Ishikawa (cell line): ENCODE data around the gene CD52.

Experiments
- CEBPB ChIP-seq: IDR thresholded peaks from 2 replicates; pipeline ENCODE4 v1.6.1; 2012
- CREB1 ChIP-seq: IDR thresholded peaks from 2 replicates; pipeline ENCODE4 v1.6.1; 2012; ENCODE audit warnings: low read depth
- EGR1 ChIP-seq: IDR thresholded peaks from 2 replicates; pipeline ENCODE4 v1.6.1; 2012
- EP300 ChIP-seq: IDR thresholded peaks from 2 replicates; pipeline ENCODE4 v1.6.1; 2012; ENCODE audit warnings: borderline replicate concordance
- FOXM1 ChIP-seq: IDR thresholded peaks from 2 replicates; pipeline ENCODE4 v1.6.1; 2012; ENCODE audit warnings: low read depth, borderline replicate concordance
- MAX ChIP-seq: IDR thresholded peaks from 2 replicates; pipeline ENCODE4 v1.6.1; 2012
- NFIC ChIP-seq: IDR thresholded peaks from 2 replicates; pipeline ENCODE4 v1.6.1; 2012
- RAD21 ChIP-seq: IDR thresholded peaks from 2 replicates; pipeline ENCODE4 v1.6.1; 2012; ENCODE audit warnings: low read depth
- REST ChIP-seq: IDR thresholded peaks from 2 replicates; pipeline ENCODE4 v1.6.1; 2012; ENCODE audit warnings: low read depth, mild to moderate bottlenecking
- TAF1 ChIP-seq: IDR thresholded peaks from 2 replicates; pipeline ENCODE4 v1.6.1; 2012; ENCODE audit warnings: low read depth, mild to moderate bottlenecking
- TCF12 ChIP-seq: IDR thresholded peaks from 2 replicates; pipeline ENCODE4 v1.6.1; 2012; ENCODE audit warnings: low read depth
- TEAD4 ChIP-seq: IDR thresholded peaks from 2 replicates; pipeline ENCODE4 v1.6.1; 2012
- USF1 ChIP-seq: IDR thresholded peaks from 2 replicates; pipeline ENCODE4 v1.6.1; 2012
- YY1 ChIP-seq: IDR thresholded peaks from 2 replicates; pipeline ENCODE4 v1.6.1; 2012; ENCODE audit warnings: low read depth
- ZBTB7A ChIP-seq: IDR thresholded peaks from 2 replicates; pipeline ENCODE4 v1.6.1; 2012; ENCODE audit warnings: low read depth

Gene CD52

GRCh38 chr1:26293911-26294463 is 23.8 kb upstream of the CD52 start:
- TF ChIP-seq REST (no peak), NFIC (no peak), EP300 (no peak), CREB1 (no peak), YY1 (no peak), USF1 (no peak)

- TF ChIP-seq NFIC (no peak), TAF1 (no peak), TCF12 (no peak), REST (no peak), CEBPB (no peak), CREB1 (no peak), MAX (no peak), RAD21 (no peak), EGR1 (no peak), ZBTB7A (no peak), USF1 (no peak), FOXM1 (no peak), TEAD4 (no peak), YY1 (no peak)
These were observed 22.3 kb upstream of the CD52 start for GRCh38 chr1:26295194-26296138.

- no peak for TF ChIP-seq USF1
- no peak for TF ChIP-seq MAX
- no peak for TF ChIP-seq REST
- no peak for TF ChIP-seq ZBTB7A
- TF ChIP-seq YY1, result no peak
- TF ChIP-seq CREB1, result no peak
- no peak for TF ChIP-seq EGR1
- TF ChIP-seq TAF1, result no peak
- TF ChIP-seq TCF12, result no peak
- no peak for TF ChIP-seq NFIC
- TF ChIP-seq RAD21, result no peak
These were observed 21.3 kb upstream of the CD52 start for GRCh38 chr1:26296340-26297056.
